Activated CD4-positive, alpha-beta memory T cell treated with anti-CD3 and anti-CD28 coated beads for 36 hours (primary cell): ENCODE measurements around the gene VWA8. TPM values are rescaled to one million over a fixed set of nuclear protein-coding genes. Genes with fewer than 3 reads are reported as not detected.
"Not testable (repeated sequence)": the region's sequence is repeated elsewhere in the genome, so short reads cannot be mapped to it uniquely, and the experiment has no call there.

Source experiments
- CTCF ChIA-PET: fragments of 350-600 bp; sonication (Branson Sonifier 250); formaldehyde crosslinking; loops from one replicate; lab custom pipeline; 2021; ENCODE audit warnings: antibody characterized with exemption, inconsistent platforms; lab: Charles Lee
- POLR2A ChIA-PET: fragments of 350-600 bp; sonication (Branson Sonifier 250); formaldehyde crosslinking; loops from one replicate; lab custom pipeline; 2021; ENCODE audit warnings: antibody characterized with exemption; lab: Charles Lee
- DNase-seq: peaks from one replicate; pipeline ENCODE4 v3.0.0-alpha.2; 2020
- H3K27ac Mint-ChIP-seq: one replicate; pipeline ENCODE4 v1.8.0; 2021; ENCODE audit warnings: mixed read lengths
- H3K27me3 Mint-ChIP-seq: one replicate; pipeline ENCODE4 v1.8.0; 2021; ENCODE audit warnings: mixed read lengths
- H3K36me3 Mint-ChIP-seq: one replicate; pipeline ENCODE4 v1.8.0; 2021; ENCODE audit warnings: mixed read lengths
- H3K4me1 Mint-ChIP-seq: one replicate; pipeline ENCODE4 v1.8.0; 2021; ENCODE audit warnings: low read depth, mixed read lengths
- H3K4me3 Mint-ChIP-seq: one replicate; pipeline ENCODE4 v1.8.0; 2021; ENCODE audit warnings: mild to moderate bottlenecking, mixed read lengths
- H3K9me3 Mint-ChIP-seq: one replicate; pipeline ENCODE4 v1.8.0; 2021; ENCODE audit warnings: mixed read lengths
- intact Hi-C: fragments of 100-400 bp; cut with micrococcal nuclease; formaldehyde crosslinking; loops from one replicate; pipeline ENCODE4 v1.15.1; 2023
- total RNA-seq, 2 experiments: library from RNA; stranded (reverse); gene quantifications; one replicate each; pipeline ENCODE4 v1.2.3, GENCODE V29; 2021

VWA8 gene
- total RNA-seq, 2 experiments from 2014 or later, result 16.8 to 17.1 TPM

DNA sequence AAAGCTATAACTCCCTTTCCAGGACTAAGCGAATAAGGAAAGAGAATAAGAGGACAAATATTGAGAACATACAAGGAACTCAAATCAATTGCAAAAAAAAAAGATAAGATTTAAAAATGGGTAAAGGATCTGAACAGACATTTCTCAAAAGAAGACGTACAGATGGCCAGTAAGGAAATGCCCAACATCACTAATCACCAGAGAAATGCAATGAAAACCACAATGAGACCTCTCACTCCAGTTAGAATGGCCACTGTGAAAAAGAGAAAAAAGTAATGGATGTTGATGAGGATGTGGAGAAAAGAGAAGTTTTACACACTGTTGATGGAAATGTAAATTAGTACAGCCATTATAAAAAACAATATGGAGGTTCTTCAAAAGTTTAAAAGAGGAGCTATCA is 63.8 kb downstream of the VWA8 start:
- H3K36me3 Mint-ChIP-seq, result peaks cover 15% of the 10 kb centered on the region
- H3K4me1 Mint-ChIP-seq, result peaks cover 8% of the 10 kb centered on the region
- H3K27me3 Mint-ChIP-seq, result no peaks in the 10 kb centered on the region
- DNase-seq, result no peak
- intact Hi-C loops, result no loop called here
- ChIA-PET POLR2A (interaction anchor here (1.3 kb wide), 1 partner anchor 22 kb away, joined by 3 read pairs; no protein-coding TSS in a partner anchor), CTCF (no interaction called here)
- no peaks in the 10 kb centered on the region for H3K9me3 Mint-ChIP-seq
- H3K4me3 Mint-ChIP-seq, result no peak overlapping the region
- H3K27ac Mint-ChIP-seq, result no peak overlapping the region

DNA sequence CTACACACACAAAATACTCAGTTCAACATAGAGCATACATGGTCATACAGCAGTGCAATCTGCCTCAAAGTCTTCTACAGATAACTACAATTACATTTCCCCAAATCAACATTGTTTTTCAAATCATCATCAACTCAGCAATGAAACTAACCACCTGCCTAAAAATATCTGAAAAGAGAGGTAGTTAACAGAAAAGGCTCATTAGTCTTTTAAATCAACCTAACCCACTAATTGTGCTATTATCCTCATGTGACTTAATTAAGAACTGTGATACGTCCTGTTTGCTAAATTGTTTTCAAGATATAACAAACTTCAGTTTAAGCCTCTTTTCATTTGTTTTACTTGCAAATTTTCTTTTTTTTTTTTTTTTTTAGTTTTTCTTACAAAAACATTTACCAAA is 65.4 kb downstream of the VWA8 start:
- Mint-ChIP-seq H3K9me3 (no peaks in the 10 kb centered on the region), H3K27me3 (no peaks in the 10 kb centered on the region), H3K36me3 (peaks cover 21% of the 10 kb centered on the region), H3K4me1 (no peaks in the 10 kb centered on the region), H3K27ac (no peak overlapping the region), H3K4me3 (no peak overlapping the region)
- ChIA-PET CTCF (interaction anchor here (1.4 kb wide), 1 partner anchor 9 kb away, joined by 4 read pairs; no protein-coding TSS in a partner anchor), POLR2A (no interaction called here)
- DNase-seq, result no peak
- intact Hi-C loops, result no loop called here

DNA sequence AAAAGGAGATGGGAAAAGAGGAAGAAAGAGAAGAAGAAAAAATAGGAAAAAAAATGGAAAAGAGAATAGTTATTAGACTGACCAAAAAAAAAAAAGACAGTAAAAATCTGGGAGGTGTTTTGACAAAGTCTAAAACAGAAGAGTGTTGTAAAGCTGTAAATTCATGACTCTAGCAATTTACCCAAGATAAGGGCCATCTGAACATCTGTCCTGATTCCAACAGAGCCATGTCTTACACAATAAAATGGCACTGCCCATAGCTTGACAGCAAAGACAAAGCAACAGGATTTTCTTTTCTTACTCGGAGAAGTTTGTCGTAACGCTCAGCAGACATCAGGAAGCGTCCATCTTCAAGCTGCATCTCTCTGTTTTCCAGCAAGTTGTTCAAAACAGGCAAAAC is 69.8 kb downstream of the VWA8 start:
- ChIA-PET CTCF (no interaction called here), POLR2A (no interaction called here)
- intact Hi-C loops, result no loop called here
- Mint-ChIP-seq H3K27ac (no peak overlapping the region), H3K36me3 (peaks cover 20% of the 10 kb centered on the region), H3K9me3 (no peaks in the 10 kb centered on the region), H3K4me1 (no peaks in the 10 kb centered on the region), H3K27me3 (no peaks in the 10 kb centered on the region), H3K4me3 (no peak overlapping the region)
- no peak for DNase-seq

DNA sequence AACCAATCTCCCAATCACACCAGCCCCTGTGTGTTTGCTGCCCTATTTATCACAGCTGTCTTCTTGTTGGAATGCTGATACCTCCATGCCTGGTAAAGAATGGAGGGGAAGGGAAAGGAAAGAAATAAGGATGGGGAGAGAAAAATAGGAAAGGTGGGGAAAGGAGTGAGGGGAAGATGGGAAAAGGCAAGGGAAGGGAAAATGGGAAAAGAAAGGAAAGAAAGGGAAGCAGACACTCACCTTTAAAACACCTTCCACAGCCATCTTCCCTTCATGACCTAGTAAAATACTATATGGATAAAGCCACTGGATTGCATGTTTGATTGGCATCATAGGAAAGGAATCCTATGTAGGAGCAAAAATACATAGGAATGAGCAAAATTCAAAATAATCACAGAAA is 77.8 kb downstream of the VWA8 start:
- H3K27ac Mint-ChIP-seq, result no peak overlapping the region
- H3K4me1 Mint-ChIP-seq, result no peaks in the 10 kb centered on the region
- H3K36me3 Mint-ChIP-seq, result peaks cover 46% of the 10 kb centered on the region
- CTCF ChIA-PET, result no interaction called here
- H3K4me3 Mint-ChIP-seq, result no peak overlapping the region
- no peak for DNase-seq
- H3K9me3 Mint-ChIP-seq, result no peaks in the 10 kb centered on the region
- POLR2A ChIA-PET, result no interaction called here
- intact Hi-C loops, result no loop called here
- H3K27me3 Mint-ChIP-seq, result no peaks in the 10 kb centered on the region

DNA sequence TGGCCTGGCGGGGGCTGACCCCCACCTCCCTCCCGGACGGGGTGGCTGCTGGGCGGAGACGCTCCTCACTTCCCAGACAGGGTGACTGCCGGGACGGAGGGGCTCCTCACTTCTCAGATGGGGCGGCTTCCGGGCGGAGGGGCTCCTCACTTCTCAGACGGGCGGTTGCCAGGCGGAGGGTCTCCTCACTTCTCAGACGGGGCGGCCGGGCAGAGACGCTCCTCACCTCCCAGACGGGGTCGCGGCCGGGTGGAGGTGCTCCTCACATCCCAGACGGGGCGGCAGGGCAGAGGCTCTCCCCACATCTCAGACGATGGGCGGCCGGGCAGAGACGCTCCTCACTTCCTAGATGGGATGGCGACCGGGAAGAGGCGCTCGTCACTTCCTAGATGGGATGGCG is 79.0 kb downstream of the VWA8 start:
- H3K27me3 Mint-ChIP-seq, H3K4me1 Mint-ChIP-seq, H3K27ac Mint-ChIP-seq, H3K9me3 Mint-ChIP-seq, H3K4me3 Mint-ChIP-seq, CTCF ChIA-PET, POLR2A ChIA-PET, intact Hi-C loops, DNase-seq: not testable (repeated sequence)
- peaks cover 40% of the 10 kb centered on the region for H3K36me3 Mint-ChIP-seq

DNA sequence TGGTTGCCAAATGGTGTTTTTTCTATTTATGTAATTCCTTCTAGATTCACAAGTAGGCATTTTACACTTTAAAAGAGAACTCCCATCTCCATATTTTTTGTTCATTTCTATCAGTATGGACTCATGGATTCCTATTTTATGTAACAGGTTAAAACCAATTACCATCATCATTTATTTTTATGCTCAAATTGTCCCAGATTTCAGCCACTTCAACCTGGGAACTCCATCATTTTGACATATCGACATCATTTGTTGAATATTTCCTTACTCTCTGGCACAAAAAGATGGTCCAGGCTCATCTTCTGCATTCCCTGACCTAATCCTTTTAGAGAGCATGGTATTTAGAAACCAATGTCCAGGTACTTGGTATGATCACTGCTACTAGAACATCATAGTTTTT is 79.9 kb downstream of the VWA8 start:
- Mint-ChIP-seq H3K27ac (no peak overlapping the region), H3K36me3 (peaks cover 34% of the 10 kb centered on the region), H3K4me1 (no peaks in the 10 kb centered on the region), H3K27me3 (no peaks in the 10 kb centered on the region), H3K9me3 (no peaks in the 10 kb centered on the region), H3K4me3 (no peak overlapping the region)
- intact Hi-C loops, result no loop called here
- POLR2A ChIA-PET, result no interaction called here
- CTCF ChIA-PET, result no interaction called here
- no peak for DNase-seq

DNA sequence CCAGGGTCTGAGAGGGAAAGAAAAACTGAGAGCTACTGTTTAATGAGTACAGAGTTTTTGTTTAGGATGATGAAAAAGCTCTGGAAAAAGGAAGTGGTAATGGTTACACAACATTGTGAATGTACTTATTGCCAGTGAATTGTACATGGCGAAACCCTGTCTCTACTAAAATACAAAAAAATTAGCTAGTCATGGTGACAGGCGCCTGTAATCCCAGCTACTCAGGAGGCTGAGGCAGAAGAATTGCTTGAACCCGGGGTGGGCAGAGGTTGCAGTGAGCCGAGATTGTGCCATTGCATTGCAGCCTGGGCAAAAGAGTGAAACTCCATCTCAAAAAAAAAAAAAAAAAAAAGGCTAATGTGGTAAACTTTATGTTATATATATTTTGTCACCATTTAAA is 96.3 kb downstream of the VWA8 start:
- no peak for DNase-seq
- intact Hi-C loops, result no loop called here
- Mint-ChIP-seq H3K27me3 (no peaks in the 10 kb centered on the region), H3K4me3 (no peak overlapping the region), H3K4me1 (no peaks in the 10 kb centered on the region), H3K36me3 (peaks cover 18% of the 10 kb centered on the region), H3K27ac (no peak overlapping the region), H3K9me3 (no peaks in the 10 kb centered on the region)
- POLR2A ChIA-PET, result no interaction called here
- CTCF ChIA-PET, result interaction anchor here (0.6 kb wide), 1 partner anchor 1797 kb away, joined by 3 read pairs; no protein-coding TSS in a partner anchor

DNA sequence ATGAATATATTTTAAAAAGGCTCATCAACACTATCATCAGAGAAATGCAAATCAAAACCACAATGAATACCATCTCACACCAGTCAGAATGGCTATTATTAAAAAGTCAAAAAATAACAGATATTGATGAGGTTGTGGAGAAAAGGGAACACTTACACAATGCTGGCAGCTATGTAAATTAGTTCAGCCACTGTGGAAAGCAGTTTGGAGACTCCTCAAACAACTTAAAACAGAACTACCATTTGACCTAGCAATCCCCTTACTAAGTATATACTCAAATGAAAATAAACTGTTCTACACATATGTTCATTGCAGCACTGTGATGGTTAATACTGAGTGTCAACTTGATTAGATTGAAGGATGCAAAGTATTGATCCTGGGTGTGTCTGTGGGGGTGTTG is 98.2 kb downstream of the VWA8 start:
- CTCF ChIA-PET, H3K27ac Mint-ChIP-seq, intact Hi-C loops, DNase-seq, H3K4me1 Mint-ChIP-seq, H3K9me3 Mint-ChIP-seq, H3K27me3 Mint-ChIP-seq, POLR2A ChIA-PET, H3K4me3 Mint-ChIP-seq: not testable (repeated sequence)
- peaks cover 21% of the 10 kb centered on the region for H3K36me3 Mint-ChIP-seq

DNA sequence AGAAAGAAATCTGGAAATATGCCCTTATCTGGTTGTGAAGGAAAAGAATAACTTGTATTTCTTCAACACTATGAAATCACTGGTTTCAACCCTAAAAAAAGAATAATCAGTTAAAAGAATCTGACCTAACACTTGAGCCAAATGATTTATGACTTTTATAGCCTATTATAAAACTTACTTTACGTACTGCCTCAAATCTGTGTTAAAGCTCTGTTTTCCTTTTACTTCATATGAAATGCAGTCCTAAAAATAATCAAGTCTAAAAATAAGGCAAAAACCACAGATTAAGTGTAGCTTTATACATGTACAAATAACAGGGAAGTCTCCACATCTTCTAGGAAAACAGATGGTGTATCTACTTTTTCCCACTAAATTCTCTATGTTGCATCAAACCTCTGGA is 101.3 kb downstream of the VWA8 start:
- intact Hi-C loops, result no loop called here
- DNase-seq, result no peak
- no peaks in the 10 kb centered on the region for H3K9me3 Mint-ChIP-seq
- ChIA-PET CTCF (no interaction called here), POLR2A (no interaction called here)
- no peaks in the 10 kb centered on the region for H3K27me3 Mint-ChIP-seq
- no peak overlapping the region for H3K27ac Mint-ChIP-seq
- H3K4me3 Mint-ChIP-seq, result no peak overlapping the region
- no peaks in the 10 kb centered on the region for H3K4me1 Mint-ChIP-seq
- peaks cover 26% of the 10 kb centered on the region for H3K36me3 Mint-ChIP-seq

DNA sequence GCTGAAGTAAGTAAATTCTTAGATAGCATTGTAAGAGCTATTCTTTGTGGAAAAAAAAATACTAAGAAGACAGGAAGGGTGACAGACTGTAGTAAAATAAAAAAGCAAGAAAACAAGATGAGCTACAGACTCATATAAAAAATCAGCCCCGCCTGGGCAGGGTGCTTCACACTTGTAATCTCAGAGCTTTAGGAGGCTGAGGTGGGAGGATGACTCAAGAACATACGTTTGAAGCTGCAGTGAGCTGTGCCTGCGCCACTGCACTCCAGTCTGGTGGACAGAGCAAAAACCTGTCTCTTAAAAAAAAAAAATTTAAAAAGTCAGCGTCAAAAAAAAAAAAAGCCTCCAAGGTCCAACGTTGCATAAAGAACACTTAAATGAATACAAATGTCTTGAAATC is 102.1 kb downstream of the VWA8 start:
- POLR2A ChIA-PET, result interaction anchor here (0.6 kb wide), 1 partner anchor 812 kb away, joined by 4 read pairs; no protein-coding TSS in a partner anchor
- Mint-ChIP-seq H3K4me1 (no peaks in the 10 kb centered on the region), H3K36me3 (peaks cover 24% of the 10 kb centered on the region), H3K27ac (no peak overlapping the region), H3K9me3 (no peaks in the 10 kb centered on the region), H3K27me3 (no peaks in the 10 kb centered on the region), H3K4me3 (no peak overlapping the region)
- no peak for DNase-seq
- CTCF ChIA-PET, result no interaction called here
- intact Hi-C loops, result no loop called here

DNA sequence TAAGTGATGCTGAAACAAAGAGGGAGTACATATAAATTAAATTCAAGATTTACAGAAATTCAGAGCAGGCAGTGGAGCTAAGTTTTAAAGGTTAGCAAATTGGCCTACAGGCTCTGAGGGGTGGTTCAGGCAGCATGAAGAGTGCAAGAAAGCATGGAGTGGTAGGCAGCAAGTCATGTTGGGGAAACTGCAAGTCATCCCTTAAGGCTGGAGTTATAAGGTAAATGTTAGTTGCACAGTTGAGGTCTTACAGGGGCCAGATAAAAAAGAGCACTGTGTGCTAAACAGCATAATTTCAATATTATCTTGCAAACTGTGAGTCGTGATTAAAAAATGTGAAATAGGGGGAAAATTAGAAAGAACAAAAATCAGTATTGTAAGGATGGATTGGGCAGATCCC is 106.2 kb downstream of the VWA8 start:
- H3K36me3 Mint-ChIP-seq, result peaks cover 25% of the 10 kb centered on the region
- CTCF ChIA-PET, result no interaction called here

DNA sequence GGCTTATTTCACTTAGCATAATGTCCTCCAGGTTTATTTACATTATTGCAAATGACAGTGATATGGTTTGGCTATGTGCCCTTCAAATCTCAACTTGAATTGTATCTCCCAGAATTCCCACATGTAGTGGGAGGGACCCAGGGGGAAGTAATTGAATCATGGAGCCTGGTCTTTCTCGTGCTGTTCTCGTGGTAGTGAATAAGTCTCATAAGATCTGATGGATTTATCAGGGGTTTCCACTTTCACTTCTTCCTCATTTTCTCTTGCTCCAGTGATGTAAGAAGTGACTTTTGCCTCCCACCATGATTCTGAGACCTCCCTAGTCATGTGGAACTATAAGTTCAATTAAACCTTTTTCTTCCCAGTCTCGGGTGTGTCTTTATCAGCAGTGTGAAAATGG is 109.6 kb downstream of the VWA8 start:
- H3K27ac Mint-ChIP-seq, result no peak overlapping the region
- peaks cover 2% of the 10 kb centered on the region for H3K9me3 Mint-ChIP-seq
- intact Hi-C loops, result no loop called here
- no peak for DNase-seq
- no peaks in the 10 kb centered on the region for H3K4me1 Mint-ChIP-seq
- ChIA-PET POLR2A (no interaction called here), CTCF (no interaction called here)
- no peaks in the 10 kb centered on the region for H3K27me3 Mint-ChIP-seq
- H3K36me3 Mint-ChIP-seq, result peaks cover 26% of the 10 kb centered on the region
- no peak overlapping the region for H3K4me3 Mint-ChIP-seq

More for the DNA sequence above, 106.2 kb downstream of the VWA8 start:
- Mint-ChIP-seq H3K27me3 (no peaks in the 10 kb centered on the region), H3K27ac (no peak overlapping the region), H3K9me3 (peaks cover 2% of the 10 kb centered on the region), H3K4me1 (no peaks in the 10 kb centered on the region), H3K4me3 (no peak overlapping the region)
- POLR2A ChIA-PET, result no interaction called here
- DNase-seq, result no peak
- intact Hi-C loops, result no loop called here

DNA sequence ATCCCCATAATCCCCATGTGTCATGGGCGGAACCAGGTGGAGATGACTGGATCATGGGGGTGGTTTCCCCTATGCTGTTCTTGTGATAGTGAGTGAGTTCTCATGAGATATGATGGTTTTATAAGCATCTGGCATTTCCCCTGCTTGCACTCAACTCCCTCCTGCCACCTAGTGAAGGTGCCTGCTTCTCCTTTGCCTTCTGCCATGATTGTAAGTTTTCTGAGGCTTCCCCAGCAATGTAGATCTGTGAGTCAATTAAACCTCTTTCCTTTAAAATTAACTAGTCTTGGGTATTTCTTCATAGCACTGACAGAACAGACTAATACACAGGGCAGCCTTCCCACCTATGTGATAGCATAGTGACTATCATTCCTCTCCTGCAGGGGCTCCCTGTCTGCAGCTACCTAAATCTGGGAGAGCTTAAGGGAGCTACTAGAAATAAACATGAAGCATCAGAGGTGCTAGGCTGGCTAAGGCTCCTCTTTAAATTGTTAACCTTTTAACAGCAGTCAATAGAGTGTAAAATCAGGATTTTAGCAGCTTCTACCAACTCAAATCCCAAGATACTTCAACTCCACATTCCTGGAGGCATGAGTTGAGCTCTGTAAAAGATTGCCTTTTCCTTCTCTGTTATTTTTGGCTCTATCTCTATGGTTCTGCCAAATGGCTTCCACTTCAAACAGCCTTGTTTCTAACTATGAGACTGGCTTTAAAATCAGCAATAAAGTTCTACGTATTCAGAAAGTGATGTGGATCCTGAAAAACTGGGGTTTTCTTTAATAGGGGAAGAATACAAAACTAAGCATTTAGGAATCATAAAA is 112.3 kb downstream of the VWA8 start:
- H3K4me3 Mint-ChIP-seq, result no peak overlapping the region
- no peaks in the 10 kb centered on the region for H3K4me1 Mint-ChIP-seq
- peaks cover 20% of the 10 kb centered on the region for H3K36me3 Mint-ChIP-seq
- POLR2A ChIA-PET, result no interaction called here
- peak; percentile 12 for DNase-seq
- CTCF ChIA-PET, result no interaction called here
- no peak overlapping the region for H3K27ac Mint-ChIP-seq
- peaks cover 2% of the 10 kb centered on the region for H3K9me3 Mint-ChIP-seq
- no peaks in the 10 kb centered on the region for H3K27me3 Mint-ChIP-seq
- intact Hi-C loops, result no loop called here
